Pancreas (tissue), 10 donors: ENCODE data around the gene GPT2. TPM values are rescaled to one million over a fixed set of nuclear protein-coding genes. Genes with fewer than 3 reads are reported as not detected.
A peak's percentile ranks its signal among the peaks of the same experiment; 100 is the strongest.

Source experiments
- ATAC-seq, 4 donors: fragments of 200-7000 bp; cut with Tn5 transposase; one replicate each; pipeline versions ENCODE4 v1.8.0 to v1.9.1; 2020; ENCODE audit warnings: mild to moderate bottlenecking in 4 of 4, moderate library complexity in 4 of 4
- DNase-seq, 6 donors: peaks; one replicate each; pipeline ENCODE4 v3.0.0-alpha.2; 2020
- FAIRE-seq: peaks from 2 replicates; lab custom pipeline; 2012; peaks lifted over from hg19 to GRCh38; lab: Jason Lieb, UNC
- H3K27ac ChIP-seq, 4 donors: fragments of 200-600 bp; sonication (generic); 1 replicate in 3 of 4; 2 replicates in 1 of 4; pipeline versions ENCODE4 v1.5.0 to v1.8.0; 2020
- H3K27me3 ChIP-seq, 4 donors: fragments of 200-600 bp; one replicate each; pipeline ENCODE4 v1.8.0; 2021
- H3K36me3 ChIP-seq, 3 donors: fragments of 200-600 bp; sonication (generic) in 1 of 3; one replicate each; pipeline versions ENCODE4 v1.5.0 to v1.8.0; 2020 to 2021
- H3K4me1 ChIP-seq, 3 donors: fragments of 200-600 bp; one replicate each; pipeline ENCODE4 v1.8.0; 2021
- H3K4me3 ChIP-seq, 4 donors: fragments of 200-600 bp; sonication (generic) in 2 of 4; one replicate each; pipeline versions ENCODE4 v1.5.0 to v1.8.0; 2020 to 2021
- H3K9me3 ChIP-seq, 4 donors: fragments of 200-600 bp; one replicate each; pipeline ENCODE4 v1.8.0; 2021
- WGBS, 2 donors: extraction: QIAGEN DNeasy Blood & Tissue Kit; methylation state at CpG; one replicate each; pipeline ENCODE4 v1.1.7; 2013; 5-methylcytosine and 5-hydroxymethylcytosine counted together
- intact Hi-C, 3 donors: fragments of 100-400 bp; cut with DNase I; formaldehyde crosslinking; loops; one replicate each; pipeline versions ENCODE4 v1.11.1 to v1.14.2; 2022
- polyA plus RNA-seq, 2 donors: library from polyadenylated mRNA; stranded (reverse); fragments of 200-250 nt; gene quantifications; one replicate each; pipeline ENCODE4 v1.2.3, GENCODE V29; 2013
- total RNA-seq, 6 donors: library from RNA; stranded (reverse); fragmentation: NEBNext Ultra II Directional in 4 of 6; extraction: Animal tissue kit (Norgen Biotek cat#: 25700) in 4 of 6; gene quantifications; one replicate each; pipeline versions ENCODE4 v1.2.1 to v1.2.4, GENCODE V29; 2021 to 2023
- TF ChIP-seq, protein P1 (sequence below), 4 donors: fragments of 200-600 bp; sonication (generic) in 3 of 4; IDR thresholded peaks; one replicate each; pipeline versions ENCODE4 v1.5.0 to v1.8.0; 2021; ENCODE audit warnings: antibody characterized with exemption in 4 of 4
- donor health status: healthy with polysubstance abuse.
- donor health status: DM: no; HTN: no; CAD: no; lungs with moderate emphysema.
- donor health status: DM: no; HTN: no; CAD: no.
- donor health status: control.
- donor health status: control.
- donor health status: Bipolar disorder and iron deficiency.
- donor health status: DM: yes; HTN: yes; CAD: no.
- donor health status: DM: no; HTN: no; CAD: no.
- donor health status: DM: no; HTN: no; CAD: no.
- donor health status: DM: yes; HTN: yes; CAD: no.

GPT2 gene
- total and polyA plus RNA-seq, 8 donors = 29.7 to 122 (median 77.2) TPM

DNA sequence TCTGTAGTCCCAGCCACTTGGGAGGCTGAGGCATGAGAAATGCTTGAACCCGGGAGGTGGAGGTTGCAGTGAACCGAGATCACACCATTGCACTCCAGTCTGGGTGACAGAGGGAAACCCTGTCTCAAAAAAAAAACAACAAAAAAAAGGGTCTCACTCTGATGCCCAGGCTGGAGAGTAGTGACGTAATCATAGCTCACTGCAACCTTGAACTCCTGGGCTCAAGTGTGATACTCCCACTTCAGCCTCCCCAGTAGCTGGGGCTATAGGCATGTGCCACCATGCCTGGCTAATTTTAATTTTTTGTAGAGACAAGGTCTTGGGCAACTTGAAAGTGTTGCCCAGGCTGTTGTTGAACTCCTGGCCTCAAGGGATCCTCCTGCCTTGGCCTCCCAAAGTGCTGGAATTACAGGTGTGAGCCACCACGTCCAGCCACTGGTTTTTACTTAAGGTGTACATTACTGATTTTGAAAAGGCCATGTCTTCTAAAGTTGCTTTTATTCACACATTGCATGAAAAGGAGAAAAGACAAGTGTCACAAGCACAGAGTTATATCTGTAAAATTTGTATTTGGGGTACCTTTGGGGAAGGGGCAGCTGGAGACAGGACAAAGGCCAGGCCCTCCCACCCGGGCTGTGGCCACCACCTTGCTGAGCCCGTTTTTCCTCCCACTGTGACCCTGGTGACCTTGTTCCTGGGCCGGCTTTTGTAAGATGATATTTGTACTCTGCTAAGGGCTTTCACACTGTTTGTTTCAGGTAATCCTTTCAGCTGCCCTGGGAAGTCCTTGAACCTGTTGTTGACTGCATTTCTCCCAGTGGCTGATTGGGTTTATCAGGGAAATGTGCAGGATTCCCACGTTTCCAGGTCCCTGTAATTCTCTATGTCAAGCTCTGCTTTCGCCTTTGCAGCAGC lies 11.5 kb downstream of the GPT2 start:
- H3K4me3 ChIP-seq = no peak overlapping the region
- TF ChIP-seq, protein P1, sequence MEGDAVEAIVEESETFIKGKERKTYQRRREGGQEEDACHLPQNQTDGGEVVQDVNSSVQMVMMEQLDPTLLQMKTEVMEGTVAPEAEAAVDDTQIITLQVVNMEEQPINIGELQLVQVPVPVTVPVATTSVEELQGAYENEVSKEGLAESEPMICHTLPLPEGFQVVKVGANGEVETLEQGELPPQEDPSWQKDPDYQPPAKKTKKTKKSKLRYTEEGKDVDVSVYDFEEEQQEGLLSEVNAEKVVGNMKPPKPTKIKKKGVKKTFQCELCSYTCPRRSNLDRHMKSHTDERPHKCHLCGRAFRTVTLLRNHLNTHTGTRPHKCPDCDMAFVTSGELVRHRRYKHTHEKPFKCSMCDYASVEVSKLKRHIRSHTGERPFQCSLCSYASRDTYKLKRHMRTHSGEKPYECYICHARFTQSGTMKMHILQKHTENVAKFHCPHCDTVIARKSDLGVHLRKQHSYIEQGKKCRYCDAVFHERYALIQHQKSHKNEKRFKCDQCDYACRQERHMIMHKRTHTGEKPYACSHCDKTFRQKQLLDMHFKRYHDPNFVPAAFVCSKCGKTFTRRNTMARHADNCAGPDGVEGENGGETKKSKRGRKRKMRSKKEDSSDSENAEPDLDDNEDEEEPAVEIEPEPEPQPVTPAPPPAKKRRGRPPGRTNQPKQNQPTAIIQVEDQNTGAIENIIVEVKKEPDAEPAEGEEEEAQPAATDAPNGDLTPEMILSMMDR (IDR thresholded peaks at IDR 0.05) = no peak
- intact Hi-C loops = no loop called here
- WGBS, 2 donors = 33 to 39% methylated on average over 9 of the region's 9 CpGs
- H3K36me3 ChIP-seq = peaks cover 0 to 33% (median 3%) of the 10 kb centered on the region in 3 donors
- H3K4me1 ChIP-seq = peaks cover 38 to 50% (median 40%) of the 10 kb centered on the region in 3 donors
- peak; percentile 58 to 74 (median 72) for ATAC-seq
- no peaks in the 10 kb centered on the region for H3K9me3 ChIP-seq
- H3K27me3 ChIP-seq = no peaks in the 10 kb centered on the region
- no peak for FAIRE-seq
- DNase-seq = peak in 3 of 6 donors; percentile 55 to 80 (median 77)
- peak overlapping the region; percentile 53 to 66 (median 61) for H3K27ac ChIP-seq

GRCh38 chr16:46896314-46896968 lies 12.3 kb downstream of the GPT2 start:
- Histone ChIP-seq H3K27me3 (no peaks in the 10 kb centered on the region), H3K4me1 (peaks cover 38 to 50% (median 40%) of the 10 kb centered on the region in 3 donors), H3K27ac (peak overlapping the region; percentile 53 to 62 (median 60)), H3K9me3 (no peaks in the 10 kb centered on the region), H3K4me3 (no peak overlapping the region), H3K36me3 (peaks cover 0 to 41% (median 3%) of the 10 kb centered on the region in 3 donors)
- no peak for DNase-seq
- intact Hi-C loops = no loop called here
- 27 to 43% methylated on average over 7 of the region's 7 CpGs for WGBS, 2 donors
- ATAC-seq = peak in 3 of 4 donors; percentile 1 to 4 (median 2)
- TF ChIP-seq, protein P1 (IDR thresholded peaks at IDR 0.05) = no peak
- no peak for FAIRE-seq

DNA sequence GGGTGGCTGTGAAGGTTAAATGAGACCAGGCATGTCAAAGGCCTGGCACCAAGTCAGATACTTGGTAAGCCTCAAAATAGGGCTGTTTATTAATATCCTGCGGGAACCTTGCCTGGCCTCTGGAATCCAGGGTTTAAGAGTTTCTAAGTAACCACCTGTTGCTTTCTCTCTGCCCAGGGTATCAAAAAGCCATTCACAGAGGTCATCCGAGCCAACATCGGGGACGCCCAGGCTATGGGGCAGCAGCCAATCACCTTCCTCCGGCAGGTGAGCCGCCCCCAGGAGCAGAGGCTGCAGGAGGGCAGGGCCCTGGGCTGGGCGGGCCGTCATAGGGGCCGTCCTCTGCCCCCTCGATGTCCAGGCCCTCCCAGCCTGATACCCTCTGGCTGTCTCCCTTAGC lies 13.3 kb downstream of the GPT2 start:
- Histone ChIP-seq H3K27me3 (no peaks in the 10 kb centered on the region), H3K4me3 (no peak overlapping the region), H3K27ac (peak overlapping the region; percentile 53 to 62 (median 60)), H3K36me3 (peaks cover 0 to 49% (median 3%) of the 10 kb centered on the region in 3 donors), H3K4me1 (peaks cover 38 to 47% (median 40%) of the 10 kb centered on the region in 3 donors), H3K9me3 (no peaks in the 10 kb centered on the region)
- peak in 3 of 6 donors; percentile 53 to 81 (median 76) for DNase-seq
- ATAC-seq = peak; percentile 10 to 54 (median 30)
- intact Hi-C loops = no loop called here
- WGBS, 2 donors = 34 to 36% methylated on average over 10 of the region's 10 CpGs
- TF ChIP-seq, protein P1 (IDR thresholded peaks at IDR 0.05) = no peak
- FAIRE-seq = no peak

- no peak for FAIRE-seq
- Histone ChIP-seq H3K36me3 (peaks cover 0 to 49% (median 3%) of the 10 kb centered on the region in 3 donors), H3K27me3 (no peaks in the 10 kb centered on the region), H3K27ac (peak overlapping the region; percentile 53 to 62 (median 60)), H3K4me3 (no peak overlapping the region), H3K9me3 (no peaks in the 10 kb centered on the region), H3K4me1 (peaks cover 38 to 47% (median 40%) of the 10 kb centered on the region in 3 donors)
- peak in 2 of 6 donors; percentile 54 to 81 for DNase-seq
- WGBS, 2 donors = 62 to 65% methylated on average over 13 of the region's 13 CpGs
- intact Hi-C loops = no loop called here
- TF ChIP-seq, protein P1 (IDR thresholded peaks at IDR 0.05) = no peak
- peak in 1 of 4 donors; percentile 2 for ATAC-seq
Observed at GRCh38 chr16:46898006-46898405, 13.8 kb downstream of the GPT2 start.
